ENCODE results near the gene FBL. TPM values are rescaled to one million over a fixed set of nuclear protein-coding genes. Genes with fewer than 3 reads are reported as not detected.

The FBL gene
- total RNA-seq, 2 donors from 2014 or later = 52.7 to 103 TPM

- TF ChIP-seq CTCF (IDR thresholded peaks at IDR 0.05) = no peak
- H3K27ac ChIP-seq = no peak overlapping the region
- no peaks in the 10 kb centered on the region for H3K27me3 ChIP-seq (replicated peaks; ENCODE audit: insufficient read depth)
- DNase-seq (ENCODE audit: low spot score) (no peak), ATAC-seq (ENCODE audit: insufficient number of reproducible peaks, low FRiP score, low read depth) (no peak)
- H3K4me3 ChIP-seq = no peak overlapping the region
- peaks cover 23 to 50% of the 10 kb centered on the region in 2 donors for H3K4me1 ChIP-seq (ENCODE audit: control insufficient read depth in 1 of 2, low read depth in 2 of 2)
- no peaks in the 10 kb centered on the region for H3K36me3 ChIP-seq
- no peaks in the 10 kb centered on the region for H3K9me3 ChIP-seq
These were observed 1.3 kb upstream of the FBL start for GRCh38 chr19:39847525-39847924.

GRCh38 chr19:39846678-39847486, 703 bp upstream of the FBL start:
- no peak for TF ChIP-seq CTCF (IDR thresholded peaks at IDR 0.05)
- H3K9me3 ChIP-seq = no peaks in the 10 kb centered on the region
- no peaks in the 10 kb centered on the region for H3K36me3 ChIP-seq
- ATAC-seq (ENCODE audit: insufficient number of reproducible peaks, low FRiP score, low read depth) = no peak
- no peaks in the 10 kb centered on the region for H3K27me3 ChIP-seq (replicated peaks; ENCODE audit: insufficient read depth)
- no peak for DNase-seq (ENCODE audit: low spot score)
- peak overlapping the region; percentile 88 to 92 for H3K27ac ChIP-seq
- H3K4me3 ChIP-seq = peak overlapping the region; percentile 99
- peaks cover 23 to 55% of the 10 kb centered on the region in 2 donors for H3K4me1 ChIP-seq (ENCODE audit: control insufficient read depth in 1 of 2, low read depth in 2 of 2)

GRCh38 chr19:39845584-39845932, 621 bp downstream of the FBL start:
- Histone ChIP-seq H3K27ac (peak overlapping the region in 1 of 2 donors; percentile 88), H3K36me3 (no peaks in the 10 kb centered on the region), H3K4me3 (peak overlapping the region; percentile 99), H3K4me1 (ENCODE audit: control insufficient read depth in 1 of 2, low read depth in 2 of 2) (peaks cover 25 to 53% of the 10 kb centered on the region in 2 donors), H3K27me3 (replicated peaks; ENCODE audit: insufficient read depth) (no peaks in the 10 kb centered on the region), H3K9me3 (no peaks in the 10 kb centered on the region)
- DNase-seq (ENCODE audit: low spot score) (no peak), ATAC-seq (ENCODE audit: insufficient number of reproducible peaks, low FRiP score, low read depth) (no peak)
- no peak for TF ChIP-seq CTCF (IDR thresholded peaks at IDR 0.05)

GRCh38 chr19:39845172-39845571, 1.0 kb downstream of the FBL start:
- Histone ChIP-seq H3K9me3 (no peaks in the 10 kb centered on the region), H3K36me3 (no peaks in the 10 kb centered on the region), H3K4me3 (peak overlapping the region; percentile 99), H3K4me1 (ENCODE audit: control insufficient read depth in 1 of 2, low read depth in 2 of 2) (peaks cover 22 to 50% of the 10 kb centered on the region in 2 donors), H3K27ac (no peak overlapping the region), H3K27me3 (replicated peaks; ENCODE audit: insufficient read depth) (no peaks in the 10 kb centered on the region)
- DNase-seq (ENCODE audit: low spot score) (no peak), ATAC-seq (ENCODE audit: insufficient number of reproducible peaks, low FRiP score, low read depth) (no peak)
- TF ChIP-seq CTCF (IDR thresholded peaks at IDR 0.05) = no peak

GRCh38 chr19:39843919-39844793, 2.0 kb downstream of the FBL start:
- H3K27ac ChIP-seq = no peak overlapping the region
- H3K9me3 ChIP-seq = no peaks in the 10 kb centered on the region
- ATAC-seq (ENCODE audit: insufficient number of reproducible peaks, low FRiP score, low read depth) = no peak
- H3K4me1 ChIP-seq (ENCODE audit: control insufficient read depth in 1 of 2, low read depth in 2 of 2) = peaks cover 22 to 50% of the 10 kb centered on the region in 2 donors
- peak; percentile 53 for TF ChIP-seq CTCF (IDR thresholded peaks at IDR 0.05)
- H3K4me3 ChIP-seq = no peak overlapping the region
- no peak for DNase-seq (ENCODE audit: low spot score)
- H3K27me3 ChIP-seq (replicated peaks; ENCODE audit: insufficient read depth) = no peaks in the 10 kb centered on the region
- H3K36me3 ChIP-seq = peaks cover 6% of the 10 kb centered on the region
